ENCODE measurements around the gene FLNC. TPM values are rescaled to one million over a fixed set of nuclear protein-coding genes. Genes with fewer than 3 reads are reported as not detected.

The FLNC gene
- total and polyA plus RNA-seq, 2 donors (not counting 3 experiments of a cell fraction or from before 2014, with no cell fraction given) = 19.5 to 81.9 TPM

- intact Hi-C loops (cut with micrococcal nuclease) = no loop called here
- no peak overlapping the region for H3K4me3 ChIP-seq (replicated peaks in 1 of 3; ENCODE audit: insufficient read depth in 1 of 3, low read depth in 1 of 3, low read length in 3 of 3)
- no peaks in the 10 kb centered on the region for H3K27me3 ChIP-seq (ENCODE audit: control insufficient read depth in 2 of 2, insufficient read depth in 2 of 2, low read length in 2 of 2)
- no peaks in the 10 kb centered on the region for H4K20me1 ChIP-seq (replicated peaks; ENCODE audit: control insufficient read depth, extremely low read depth, insufficient read depth, low read length)
- no peak overlapping the region for H3K27ac ChIP-seq (ENCODE audit: insufficient read depth, low read depth, low read length)
- no TSS peak for BruUV-seq (replicated peaks)
- FAIRE-seq = no peak
- no peak for TF ChIP-seq JUN (IDR thresholded peaks at IDR 0.05; ENCODE audit: borderline replicate concordance, insufficient read depth, insufficient read length, low read depth)
- no peak for TF ChIP-seq FOS (IDR thresholded peaks at IDR 0.05; ENCODE audit: borderline replicate concordance, insufficient read depth, low read length)
- TF ChIP-seq CTCF (IDR thresholded peaks at IDR 0.05; ENCODE audit: extremely low read depth in 1 of 2, insufficient read depth in 1 of 2, low read depth in 1 of 2, low read length in 2 of 2) = no peak
- TF ChIP-seq POLR2A (IDR thresholded peaks at IDR 0.05; ENCODE audit: low read depth, low read length) = no peak
- TF ChIP-seq MYC (IDR thresholded peaks at IDR 0.05; ENCODE audit: low read depth, low read length) = no peak
- no peak for TF ChIP-seq MAX (IDR thresholded peaks at IDR 0.05; ENCODE audit: insufficient read depth, insufficient read length)
- TF ChIP-seq EZH2 (IDR thresholded peaks at IDR 0.05; ENCODE audit: borderline replicate concordance, low read depth, low read length, severe bottlenecking) = no peak
- TF ChIP-seq GATA2 (IDR thresholded peaks at IDR 0.05; ENCODE audit: insufficient read depth, insufficient read length, low read depth, low read length) = no peak
- no peak for TF ChIP-seq POLR2AphosphoS5 (IDR thresholded peaks at IDR 0.05; ENCODE audit: insufficient read depth, low read depth, low read length)
- dilution Hi-C loops (cut with MboI; ENCODE audit: extremely low pct_ligation_motif_present, low sequenced_read_pairs) = no loop called here
- H3K9ac ChIP-seq (replicated peaks; ENCODE audit: extremely low read depth, insufficient read depth, low read length) = no peak overlapping the region
- POLR2A ChIA-PET = interaction anchor here (1.2 kb wide), 1 partner anchor 10 kb away, joined by 3 read pairs; no protein-coding TSS in a partner anchor
- H2AFZ ChIP-seq (ENCODE audit: low read depth, low read length) = no peak overlapping the region
- H3K4me2 ChIP-seq (ENCODE audit: insufficient read depth, low read length) = no peak overlapping the region
- H3K9me1 ChIP-seq (replicated peaks; ENCODE audit: control insufficient read depth, extremely low read depth, insufficient read depth, low read length) = no peaks in the 10 kb centered on the region
- H3K36me3 ChIP-seq (ENCODE audit: control insufficient read depth in 2 of 2, extremely low read depth in 1 of 2, insufficient read depth in 2 of 2, low read length in 2 of 2) = peaks cover 15 to 80% of the 10 kb centered on the region in 2 experiments
- no peak for DNase-seq (ENCODE audit: low read depth, low spot score)
- no peaks in the 10 kb centered on the region for H3K4me1 ChIP-seq (ENCODE audit: control insufficient read depth, extremely low read depth, insufficient read depth, low read length)
- no peaks in the 10 kb centered on the region for H3K79me2 ChIP-seq (ENCODE audit: control insufficient read depth, insufficient read depth, low read length)
- H3K9me3 ChIP-seq (replicated peaks; ENCODE audit: control insufficient read depth, insufficient read depth, low read length) = no peaks in the 10 kb centered on the region
- CTCF ChIA-PET = interaction anchor here (1.0 to 1.1 kb wide), 2 partner anchors 10 to 13 kb away, joined by 3 to 6 read pairs; partner anchors contain the start of gene ATP6V1F
These were observed 19.7 kb downstream of the FLNC start for GRCh38 chr7:128849804-128850490.

All from endothelial cell of umbilical vein (primary cell).